Measurements from ENCODE around the gene COL25A1.

DNA sequence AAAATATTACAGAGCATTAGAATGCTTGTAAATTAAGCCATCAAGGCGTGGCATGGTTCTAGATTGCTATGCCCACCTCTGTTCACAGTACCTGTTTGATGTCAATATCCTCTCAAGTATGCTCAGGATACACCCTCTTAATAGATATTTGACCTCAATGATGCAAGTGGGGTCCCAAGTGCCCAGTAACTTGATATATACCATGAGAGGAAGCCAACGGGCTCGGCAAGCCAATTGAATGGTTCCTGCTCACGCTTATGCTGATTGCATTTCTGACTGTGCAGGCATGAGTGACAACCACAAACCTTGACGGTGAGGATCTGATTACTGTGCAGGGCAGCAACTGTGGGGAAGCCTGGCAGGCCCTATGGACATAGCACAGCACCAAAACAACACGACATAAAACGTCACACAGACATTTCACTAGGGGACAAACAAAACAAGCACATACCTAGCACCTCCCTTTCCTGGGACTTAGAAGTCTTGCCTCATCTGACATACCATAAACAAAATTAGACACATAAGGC, 360.5 kb downstream of the COL25A1 start:
- TF ChIP-seq, protein P1, sequence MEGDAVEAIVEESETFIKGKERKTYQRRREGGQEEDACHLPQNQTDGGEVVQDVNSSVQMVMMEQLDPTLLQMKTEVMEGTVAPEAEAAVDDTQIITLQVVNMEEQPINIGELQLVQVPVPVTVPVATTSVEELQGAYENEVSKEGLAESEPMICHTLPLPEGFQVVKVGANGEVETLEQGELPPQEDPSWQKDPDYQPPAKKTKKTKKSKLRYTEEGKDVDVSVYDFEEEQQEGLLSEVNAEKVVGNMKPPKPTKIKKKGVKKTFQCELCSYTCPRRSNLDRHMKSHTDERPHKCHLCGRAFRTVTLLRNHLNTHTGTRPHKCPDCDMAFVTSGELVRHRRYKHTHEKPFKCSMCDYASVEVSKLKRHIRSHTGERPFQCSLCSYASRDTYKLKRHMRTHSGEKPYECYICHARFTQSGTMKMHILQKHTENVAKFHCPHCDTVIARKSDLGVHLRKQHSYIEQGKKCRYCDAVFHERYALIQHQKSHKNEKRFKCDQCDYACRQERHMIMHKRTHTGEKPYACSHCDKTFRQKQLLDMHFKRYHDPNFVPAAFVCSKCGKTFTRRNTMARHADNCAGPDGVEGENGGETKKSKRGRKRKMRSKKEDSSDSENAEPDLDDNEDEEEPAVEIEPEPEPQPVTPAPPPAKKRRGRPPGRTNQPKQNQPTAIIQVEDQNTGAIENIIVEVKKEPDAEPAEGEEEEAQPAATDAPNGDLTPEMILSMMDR (IDR thresholded peaks at IDR 0.05; ENCODE audit: low read depth, low read length): no peak
- TF ChIP-seq, protein P2, sequence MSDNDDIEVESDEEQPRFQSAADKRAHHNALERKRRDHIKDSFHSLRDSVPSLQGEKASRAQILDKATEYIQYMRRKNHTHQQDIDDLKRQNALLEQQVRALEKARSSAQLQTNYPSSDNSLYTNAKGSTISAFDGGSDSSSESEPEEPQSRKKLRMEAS (IDR thresholded peaks at IDR 0.05; ENCODE audit: low read depth, low read length): no peak
- TF ChIP-seq POLR2A (IDR thresholded peaks at IDR 0.05; ENCODE audit: extremely low read depth, insufficient read length): no peak

All from NB4 (cell line).